Activated naive CD4-positive, alpha-beta T cell (primary cell): ENCODE measurements around the gene SYNGR4.
"Not testable (repeated sequence)": the region's sequence is repeated elsewhere in the genome, so short reads cannot be mapped to it uniquely, and the experiment has no call there.

Experiments used
- DNase-seq, 4 experiments: peaks; one replicate each; lab custom pipeline; 2025; lab: John Stamatoyannopoulos, UW

The SYNGR4 gene, protein sequence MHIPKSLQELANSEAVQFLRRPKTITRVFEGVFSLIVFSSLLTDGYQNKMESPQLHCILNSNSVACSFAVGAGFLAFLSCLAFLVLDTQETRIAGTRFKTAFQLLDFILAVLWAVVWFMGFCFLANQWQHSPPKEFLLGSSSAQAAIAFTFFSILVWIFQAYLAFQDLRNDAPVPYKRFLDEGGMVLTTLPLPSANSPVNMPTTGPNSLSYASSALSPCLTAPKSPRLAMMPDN

GRCh38 chr19:48363810-48364597 is at the start of gene SYNGR4, which contains the start of gene TMEM143:
Gene SYNGR4 (plus strand): TSS chr19:48364367. CDS start chr19:48365843, 1,476 bp downstream.
Gene TMEM143 (minus strand): TSS chr19:48363940. CDS start chr19:48363920, 20 bp downstream.
- peak; percentile 89 to 97 (median 93) for DNase-seq

GRCh38 chr19:48315712-48316111 is 48.5 kb upstream of the SYNGR4 start:
- DNase-seq, result no peak

DNA sequence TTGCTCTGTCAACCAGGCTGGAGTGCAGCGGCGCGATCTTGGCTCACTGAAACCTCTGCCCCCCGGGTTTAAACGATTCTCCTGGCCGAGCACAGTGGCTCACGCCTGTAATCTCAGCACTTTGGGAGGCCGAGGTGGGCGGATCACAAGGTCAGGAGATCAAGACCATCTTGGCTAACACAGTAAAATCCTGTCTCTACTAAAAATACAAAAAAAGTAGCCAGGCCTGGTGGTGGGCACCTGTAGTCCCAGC is 46.5 kb upstream of the SYNGR4 start:
- not testable (repeated sequence) for DNase-seq

DNA sequence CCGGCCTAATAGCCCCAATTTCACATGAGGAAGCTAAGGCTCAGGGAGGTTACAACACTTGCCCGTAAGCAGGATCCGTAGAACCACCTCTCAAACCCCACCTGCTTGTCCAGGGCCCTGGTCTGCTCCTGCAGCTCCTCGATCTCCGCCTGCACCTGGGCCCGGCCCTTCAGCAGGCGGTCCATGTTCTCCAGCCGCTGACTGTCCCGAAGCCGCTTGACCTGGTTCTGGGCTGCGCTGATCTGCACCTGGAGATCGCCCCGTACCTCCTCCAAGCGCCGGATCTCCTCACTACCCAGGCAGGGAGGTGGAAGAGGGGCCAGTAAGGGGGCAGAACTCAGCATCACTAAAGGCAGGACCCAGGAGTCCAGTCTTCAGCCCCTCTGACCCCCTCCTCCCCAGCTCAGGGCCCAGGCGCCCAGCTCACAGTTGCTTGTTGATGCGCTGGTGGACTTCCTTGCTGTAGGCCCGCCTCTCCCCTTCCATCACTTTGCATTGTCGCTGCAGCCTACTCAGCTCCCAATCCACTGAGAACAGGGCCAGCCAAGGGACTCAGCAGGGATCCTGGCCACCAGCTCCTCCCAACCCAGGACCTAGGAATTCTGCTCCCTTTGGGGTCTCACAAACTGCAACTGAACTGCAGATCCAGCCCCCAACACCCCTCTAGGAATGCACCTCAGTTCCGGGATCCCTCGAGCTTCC is 45.7 kb upstream of the SYNGR4 start:
- no peak for DNase-seq

DNA sequence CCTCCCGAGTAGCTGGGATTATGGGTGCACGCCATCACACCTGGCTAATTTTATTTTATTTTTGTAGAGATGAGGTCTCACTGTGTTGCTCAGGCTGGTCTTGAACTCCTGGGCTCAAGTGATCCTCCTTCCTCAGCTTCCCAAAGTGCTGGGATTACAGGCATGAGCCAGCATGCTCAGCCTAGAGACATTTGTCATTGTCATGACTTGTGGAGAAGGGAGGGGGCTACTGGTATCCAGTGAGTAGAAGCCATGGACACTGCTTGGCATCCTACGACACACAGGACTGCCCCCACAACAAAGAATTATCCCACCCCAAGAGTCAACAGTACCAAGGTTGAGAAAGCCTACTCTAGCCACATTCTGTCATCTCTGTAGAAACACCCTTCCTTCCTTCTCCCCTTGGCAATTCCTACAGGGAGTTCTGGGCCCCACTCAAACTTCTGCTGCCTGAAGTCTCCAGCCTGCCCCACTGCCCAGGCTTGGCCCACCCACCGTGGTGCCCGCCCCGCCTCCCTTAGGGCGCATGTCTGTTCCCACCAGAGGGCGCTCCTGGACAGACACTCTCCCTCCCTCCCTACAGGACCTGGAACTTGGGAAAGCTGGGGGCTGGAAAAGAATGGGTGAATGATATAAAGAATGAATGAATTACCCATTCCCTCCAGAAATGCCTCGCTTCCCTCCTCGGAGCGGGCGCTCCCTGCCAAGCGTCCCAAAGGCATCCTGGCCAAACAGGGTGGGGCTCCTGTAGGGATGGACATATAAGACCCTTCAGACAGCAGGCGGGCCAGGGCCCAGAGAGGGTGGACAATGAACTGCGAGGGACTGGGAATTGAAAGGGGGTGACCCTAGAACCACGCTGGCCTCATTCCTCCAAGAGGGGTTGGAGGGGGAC is 44.3 kb upstream of the SYNGR4 start:
- peak; percentile 39 to 75 (median 62) for DNase-seq

- peak; percentile 64 to 90 (median 86) for DNase-seq
These were observed 42.9 kb upstream of the SYNGR4 start for GRCh38 chr19:48321372-48321621.

GRCh38 chr19:48321622-48322591 is 42.3 kb upstream of the SYNGR4 start:
- peak; percentile 84 to 99 (median 95) for DNase-seq

- peak; percentile 37 to 75 (median 57) for DNase-seq
These were observed 38.8 kb upstream of the SYNGR4 start, which contains the start of gene EMP3 for GRCh38 chr19:48325265-48325910. Gene EMP3 (plus strand): TSS chr19:48325552. CDS start chr19:48326845, 1,293 bp downstream.

GRCh38 chr19:48329167-48329891 is 34.8 kb upstream of the SYNGR4 start:
- DNase-seq, result no peak

DNA sequence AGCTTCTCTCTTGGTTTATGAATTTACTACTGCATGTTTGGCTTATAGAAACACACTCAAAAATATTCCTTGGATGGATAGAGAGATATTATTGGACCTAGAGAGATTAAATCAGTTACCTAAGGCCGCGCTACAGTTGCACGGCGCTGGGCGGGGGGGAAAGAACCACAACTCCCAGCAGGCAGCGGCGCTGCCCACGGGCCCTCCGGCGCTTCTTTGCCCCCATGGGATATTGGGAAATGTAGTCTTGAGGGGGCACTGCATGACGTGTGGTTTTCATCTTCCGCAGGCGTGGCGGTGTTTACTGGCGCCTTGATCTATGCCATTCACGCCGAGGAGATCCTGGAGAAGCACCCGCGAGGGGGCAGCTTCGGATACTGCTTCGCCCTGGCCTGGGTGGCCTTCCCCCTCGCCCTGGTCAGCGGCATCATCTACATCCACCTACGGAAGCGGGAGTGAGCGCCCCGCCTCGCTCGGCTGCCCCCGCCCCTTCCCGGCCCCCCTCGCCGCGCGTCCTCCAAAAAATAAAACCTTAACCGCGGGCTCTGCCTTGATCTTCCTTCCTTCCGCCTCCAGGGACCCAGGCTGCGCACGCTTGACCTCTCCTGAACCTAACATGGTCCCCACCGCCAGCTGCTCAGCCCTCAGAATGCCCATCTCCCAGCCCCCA is 34.0 kb upstream of the SYNGR4 start:
- DNase-seq, result peak; percentile 52 to 81 (median 64)

GRCh38 chr19:48332351-48332661 is 31.9 kb upstream of the SYNGR4 start:
- DNase-seq, result no peak

GRCh38 chr19:48332662-48333466 is 31.3 kb upstream of the SYNGR4 start:
- DNase-seq, result peak; percentile 54 to 88 (median 72)

- DNase-seq, result peak; percentile 69 to 94 (median 83)
These were observed 30.4 kb upstream of the SYNGR4 start for GRCh38 chr19:48333467-48334384.

DNA sequence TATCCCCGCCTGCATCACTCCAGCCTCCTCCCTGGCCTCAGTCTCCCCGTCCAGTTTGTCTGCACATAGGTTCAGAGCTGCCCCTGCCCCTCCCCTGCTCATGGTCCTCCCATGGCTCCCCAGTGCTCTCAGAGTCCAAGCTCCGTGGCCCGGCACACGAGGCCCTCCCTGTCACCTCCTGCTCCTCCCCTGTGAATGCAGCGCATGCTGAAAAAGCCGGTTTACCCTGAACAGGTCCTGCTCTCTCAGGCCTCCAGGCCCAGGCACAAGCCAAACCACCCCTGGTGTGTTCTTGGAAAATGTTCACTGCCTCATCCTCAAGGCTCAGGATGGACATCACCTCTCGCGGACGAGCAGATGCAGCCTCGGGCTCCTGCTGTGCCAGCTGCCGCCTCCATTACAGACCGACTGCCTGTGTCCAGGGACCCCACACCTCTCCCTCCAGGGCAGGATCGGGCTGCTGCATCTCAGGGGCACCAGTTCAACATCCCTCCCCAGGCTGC is 25.9 kb upstream of the SYNGR4 start:
- DNase-seq, result no peak

GRCh38 chr19:48338802-48339503 is 25.2 kb upstream of the SYNGR4 start:
- no peak for DNase-seq

- DNase-seq, result no peak
These were observed 23.2 kb upstream of the SYNGR4 start for GRCh38 chr19:48340995-48341394.
